Hematopoietic multipotent progenitor cell treated with erythropoietin and hydrocortisone succinate and interleukin-3 and kit ligand, for 6 days (in vitro differentiated cells): ENCODE results near the gene TUNAR.

Experiments
- DNase-seq: peaks from one replicate; pipeline ENCODE4 v3.0.0-alpha.2; 2015

The TUNAR gene

GRCh38 chr14:95875831-95876760 is 536 bp upstream of the TUNAR start:
- DNase-seq = no peak

GRCh38 chr14:95877633-95878032 is 1.0 kb downstream of the TUNAR start:
- no peak for DNase-seq

GRCh38 chr14:95884377-95884776 is 7.7 kb downstream of the TUNAR start:
- DNase-seq = no peak

DNA sequence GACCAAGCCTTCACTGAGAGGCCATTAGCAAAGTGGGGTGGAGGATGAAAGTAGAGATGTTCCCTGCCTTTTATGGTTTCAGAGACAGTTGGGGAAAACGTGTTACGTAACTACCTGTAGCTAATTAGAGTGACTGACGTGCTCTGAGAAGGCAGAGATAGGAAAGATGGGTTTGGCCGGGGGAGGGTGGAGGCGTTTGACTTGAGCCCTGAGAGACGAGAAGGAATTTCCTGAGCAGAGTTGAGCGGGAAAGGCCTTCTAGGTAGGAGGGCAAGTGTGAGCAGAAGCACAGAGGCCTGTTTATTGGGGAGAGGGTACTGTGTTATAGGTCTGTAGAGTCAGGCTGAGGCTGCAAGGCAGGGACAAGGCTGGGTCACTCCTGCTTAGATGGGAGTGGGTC is 8.6 kb downstream of the TUNAR start:
- no peak for DNase-seq

- no peak for DNase-seq
Observed at GRCh38 chr14:95885866-95886265, 9.2 kb downstream of the TUNAR start.

DNA sequence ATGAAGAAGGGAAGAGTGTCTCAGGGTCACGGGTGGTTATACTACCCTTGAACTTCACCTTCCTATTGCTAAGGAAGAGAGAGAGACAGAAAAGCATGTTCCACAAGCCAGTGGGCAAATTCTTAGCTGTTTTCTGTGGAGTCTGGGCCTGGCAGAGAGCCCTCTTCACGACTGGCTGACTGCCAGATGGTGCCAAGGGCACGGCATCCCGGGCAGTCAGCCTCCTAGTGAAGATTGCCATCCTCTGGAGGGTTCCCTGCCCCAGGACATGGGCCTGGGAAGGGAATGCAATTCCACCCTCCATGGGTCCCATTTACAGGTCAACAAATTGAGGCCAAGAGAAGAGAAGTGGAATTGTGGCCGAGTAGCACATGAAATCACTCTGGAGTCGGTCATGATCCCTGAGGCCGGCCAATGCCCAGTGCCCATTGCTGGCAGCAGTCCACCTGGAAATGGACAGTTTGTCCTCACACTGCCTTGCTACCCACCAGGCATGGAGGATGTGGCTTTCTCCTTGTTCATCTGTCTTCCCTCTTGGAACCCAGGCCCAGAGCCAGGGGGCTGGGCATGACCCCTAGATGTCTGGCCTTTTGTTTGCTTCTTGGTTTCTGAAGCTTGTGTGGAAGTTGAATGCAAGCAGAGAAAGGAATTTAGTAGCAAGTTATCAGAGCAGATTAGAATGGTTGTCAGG is 9.9 kb downstream of the TUNAR start:
- no peak for DNase-seq

DNA sequence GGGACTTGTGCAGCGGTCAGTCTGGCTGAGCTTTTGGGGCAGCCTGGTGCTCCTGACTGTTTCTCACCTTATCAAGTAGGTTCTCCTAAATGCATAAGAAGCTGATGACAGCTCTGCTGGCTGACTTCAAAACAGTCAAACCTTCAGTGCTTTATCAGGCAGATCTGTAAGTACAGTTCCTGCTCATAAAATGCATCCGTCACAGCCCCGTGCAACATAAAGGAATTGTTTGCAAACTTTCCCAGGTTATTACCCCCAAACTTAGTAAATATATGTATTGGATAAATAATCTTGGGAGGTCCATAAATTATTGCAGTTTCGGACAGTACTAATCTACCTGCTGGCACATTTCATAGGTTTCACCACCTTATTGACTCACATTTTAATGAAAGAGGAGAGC is 10.7 kb downstream of the TUNAR start:
- no peak for DNase-seq

GRCh38 chr14:95889236-95889979 is 12.8 kb downstream of the TUNAR start:
- DNase-seq = no peak

- DNase-seq = no peak
Observed at GRCh38 chr14:95891742-95892141, 15.1 kb downstream of the TUNAR start.

DNA sequence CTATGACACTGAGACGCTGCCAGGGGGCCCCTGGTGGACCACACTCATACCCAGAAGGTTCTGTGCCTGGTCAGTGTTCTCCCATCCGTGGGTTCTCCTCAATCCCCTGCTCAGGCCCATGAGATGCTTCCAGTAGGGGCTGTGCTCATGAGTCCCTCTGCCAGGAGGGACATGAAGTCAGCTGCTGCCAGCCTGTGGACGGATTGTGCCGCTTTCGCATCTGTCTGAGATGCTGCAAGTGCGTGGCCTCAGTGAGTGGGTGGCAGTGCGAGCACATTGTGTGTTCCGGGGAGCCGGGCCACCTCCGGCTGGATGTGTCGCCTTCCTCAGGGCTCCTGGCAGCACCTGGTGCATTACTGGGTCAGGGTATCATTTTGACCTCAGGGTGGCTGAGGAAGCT is 15.5 kb downstream of the TUNAR start:
- no peak for DNase-seq

- DNase-seq = peak; percentile 53
Observed at GRCh38 chr14:95895720-95896119, 19.1 kb downstream of the TUNAR start.

- no peak for DNase-seq
Observed at GRCh38 chr14:95896498-95897135, 20.0 kb downstream of the TUNAR start.

DNA sequence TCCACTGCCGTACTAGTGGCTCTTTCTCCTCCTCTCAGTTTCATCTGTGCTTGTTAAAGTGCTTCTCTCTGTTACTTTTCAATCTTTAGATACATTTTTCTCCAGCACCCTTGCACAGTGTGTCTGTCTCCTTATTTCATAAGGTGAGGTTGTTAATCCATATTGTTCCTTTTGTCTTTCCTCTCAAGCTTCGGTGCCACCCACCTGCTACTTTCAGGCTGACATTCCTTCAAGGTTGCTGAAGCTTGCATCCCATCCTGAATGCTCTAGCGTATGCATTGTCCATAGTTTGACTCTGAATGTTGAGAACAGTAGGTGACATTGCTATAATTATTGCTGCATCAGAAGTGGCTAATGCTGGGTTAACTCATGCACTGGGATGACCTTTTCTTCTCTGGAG is 20.6 kb downstream of the TUNAR start:
- no peak for DNase-seq

GRCh38 chr14:95901054-95901453 is 24.4 kb downstream of the TUNAR start:
- no peak for DNase-seq

DNA sequence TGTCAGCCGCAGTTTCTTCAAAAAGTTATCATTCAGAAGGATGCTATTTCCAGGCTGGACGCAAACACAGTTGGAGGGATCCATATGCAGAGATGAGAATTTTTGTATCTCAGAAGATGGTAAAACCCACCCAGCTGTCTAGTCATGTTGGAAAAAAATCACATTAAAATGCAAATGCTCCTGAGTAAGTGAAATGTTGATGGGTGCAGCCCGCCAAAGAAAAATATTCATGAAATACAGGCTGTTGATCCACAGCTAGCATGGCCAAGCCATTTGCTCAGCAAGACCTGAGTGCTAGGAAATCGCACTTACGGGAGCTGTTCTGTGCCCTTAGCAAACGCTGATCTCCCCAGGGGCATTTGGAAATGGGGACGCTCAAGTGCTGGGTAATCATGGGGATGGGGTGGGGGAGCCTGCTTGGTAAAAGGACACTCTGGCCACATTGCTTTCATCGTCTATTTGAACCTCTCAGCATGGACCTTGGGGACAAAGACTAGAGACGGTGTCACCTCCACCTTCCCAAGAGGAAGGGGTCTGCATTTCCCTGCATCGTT is 25.7 kb downstream of the TUNAR start:
- no peak for DNase-seq

- DNase-seq = no peak
Observed at GRCh38 chr14:95903165-95903564, 26.5 kb downstream of the TUNAR start.

DNA sequence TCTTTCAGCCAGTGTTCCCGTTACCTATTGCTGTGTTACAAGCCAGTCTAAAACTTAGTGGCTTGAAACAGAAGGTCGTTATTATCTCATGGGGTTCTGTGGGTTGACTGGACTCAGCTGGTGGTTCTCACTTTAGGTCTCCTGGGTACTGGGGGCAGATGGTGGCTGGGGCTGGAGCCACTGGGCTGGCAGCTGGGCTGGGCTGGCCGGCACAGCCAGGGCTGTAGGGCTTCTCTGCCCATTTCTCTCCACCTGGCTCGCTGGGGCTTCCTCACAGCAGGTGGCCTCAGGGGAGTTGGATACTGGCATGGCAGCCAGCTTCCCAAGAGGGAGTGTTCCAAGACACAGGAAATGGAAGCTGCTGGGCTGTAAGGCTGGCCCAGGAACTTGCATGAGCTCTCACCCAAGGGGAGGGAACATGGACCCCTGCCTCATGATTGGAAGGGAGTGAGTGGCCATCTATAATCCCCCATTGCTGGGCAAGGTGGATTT is 27.0 kb downstream of the TUNAR start:
- DNase-seq = no peak

- DNase-seq = no peak
Observed at GRCh38 chr14:95906591-95906990, 30.0 kb downstream of the TUNAR start.

- DNase-seq = no peak
Observed at GRCh38 chr14:95910628-95911027, 34.0 kb downstream of the TUNAR start.

DNA sequence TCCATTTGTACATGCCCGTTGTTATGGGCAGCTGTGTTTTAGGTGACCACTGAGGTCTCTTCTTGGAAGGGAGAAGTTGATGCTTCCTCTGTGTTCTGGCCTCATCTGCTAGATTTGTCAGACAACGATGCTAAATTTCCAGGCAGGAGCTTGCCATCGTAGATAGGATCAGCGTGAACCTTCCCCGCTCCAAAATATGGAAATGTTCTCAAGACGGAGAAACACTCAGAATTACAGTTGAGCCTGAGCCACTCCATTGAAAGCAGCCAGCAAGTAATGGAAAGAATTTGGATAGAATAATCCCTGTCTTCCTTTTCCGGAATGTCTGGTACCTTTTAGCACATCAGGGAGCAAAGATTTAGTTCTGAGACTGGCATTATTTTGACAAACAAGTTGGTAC is 34.8 kb downstream of the TUNAR start:
- DNase-seq = no peak

- no peak for DNase-seq
Observed at GRCh38 chr14:95915330-95915729, 38.7 kb downstream of the TUNAR start.

GRCh38 chr14:95918466-95918865 is 41.8 kb downstream of the TUNAR start:
- no peak for DNase-seq
